ENCODE measurements around the gene TIMP2. TPM values are rescaled to one million over a fixed set of nuclear protein-coding genes. Genes with fewer than 3 reads are reported as not detected.
"Not testable (repeated sequence)": the region's sequence is repeated elsewhere in the genome, so short reads cannot be mapped to it uniquely, and the experiment has no call there.

Gene TIMP2
- total and polyA plus RNA-seq, 2 donors from 2014 or later, result 72.1 to 172 TPM

- peaks cover 0 to 5% (median 0%) of the 10 kb centered on the region in 3 donors for H3K4me1 ChIP-seq (ENCODE audit: control insufficient read depth in 2 of 3, insufficient read depth in 2 of 3, low read depth in 1 of 3, low read length in 3 of 3)
- no peak for TF ChIP-seq CTCF (IDR thresholded peaks at IDR 0.05; ENCODE audit: borderline replicate concordance, extremely low read depth, insufficient read depth)
- no peak for DNase-seq
Observed at GRCh38 chr17:78892062-78892456, 33.1 kb downstream of the TIMP2 start.

GRCh38 chr17:78891406-78892061, 33.7 kb downstream of the TIMP2 start:
- no peak overlapping the region for H3K4me3 ChIP-seq (ENCODE audit: low read length in 3 of 3)
- no peak overlapping the region for H3K9ac ChIP-seq (ENCODE audit: low read length in 3 of 3)
- H3K27me3 ChIP-seq (ENCODE audit: control insufficient read depth, insufficient read depth, low read length), result no peaks in the 10 kb centered on the region
- H3K9me3 ChIP-seq (ENCODE audit: control insufficient read depth in 2 of 3, insufficient read depth in 1 of 3, low read length in 3 of 3), result no peaks in the 10 kb centered on the region
- no peak for TF ChIP-seq CTCF (IDR thresholded peaks at IDR 0.05; ENCODE audit: borderline replicate concordance, extremely low read depth, insufficient read depth)
- DNase-seq (peak in 1 of 5 donors; percentile 58), FAIRE-seq (no peak)
- intact Hi-C loops (cut with DNase I), result no loop called here
- peak overlapping the region in 1 of 2 donors; percentile 8 for H3K27ac ChIP-seq (ENCODE audit: low read depth in 2 of 2, low read length in 2 of 2)
- H3K4me1 ChIP-seq (ENCODE audit: control insufficient read depth in 2 of 3, insufficient read depth in 2 of 3, low read depth in 1 of 3, low read length in 3 of 3), result peaks cover 0 to 5% (median 0%) of the 10 kb centered on the region in 3 donors
- no peaks in the 10 kb centered on the region for H3K36me3 ChIP-seq (ENCODE audit: control insufficient read depth in 2 of 3, insufficient read depth in 3 of 3, low read length in 3 of 3)

More at GRCh38 chr17:78892062-78892456, 33.1 kb downstream of the TIMP2 start:
- no peaks in the 10 kb centered on the region for H3K36me3 ChIP-seq (ENCODE audit: control insufficient read depth in 2 of 3, insufficient read depth in 3 of 3, low read length in 3 of 3)
- no peaks in the 10 kb centered on the region for H3K27me3 ChIP-seq (ENCODE audit: control insufficient read depth, insufficient read depth, low read length)
- intact Hi-C loops (cut with DNase I), result no loop called here
- no peak overlapping the region for H3K4me3 ChIP-seq (ENCODE audit: low read length in 3 of 3)
- no peaks in the 10 kb centered on the region for H3K9me3 ChIP-seq (ENCODE audit: control insufficient read depth in 2 of 3, insufficient read depth in 1 of 3, low read length in 3 of 3)
- no peak for FAIRE-seq
- H3K9ac ChIP-seq (ENCODE audit: low read length in 3 of 3), result no peak overlapping the region
- no peak overlapping the region for H3K27ac ChIP-seq (ENCODE audit: low read depth in 2 of 2, low read length in 2 of 2)

GRCh38 chr17:78890498-78890897, 34.7 kb downstream of the TIMP2 start:
- intact Hi-C loops (cut with DNase I), result no loop called here

GRCh38 chr17:78890096-78890495, 35.1 kb downstream of the TIMP2 start:
- H3K9ac ChIP-seq (ENCODE audit: low read length in 3 of 3); FAIRE-seq; H3K27ac ChIP-seq (ENCODE audit: low read depth in 2 of 2, low read length in 2 of 2); H3K9me3 ChIP-seq (ENCODE audit: control insufficient read depth in 2 of 3, insufficient read depth in 1 of 3, low read length in 3 of 3); H3K36me3 ChIP-seq (ENCODE audit: control insufficient read depth in 2 of 3, insufficient read depth in 3 of 3, low read length in 3 of 3); DNase-seq; intact Hi-C loops (cut with DNase I); H3K4me3 ChIP-seq (ENCODE audit: low read length in 3 of 3); H3K4me1 ChIP-seq (ENCODE audit: control insufficient read depth in 2 of 3, insufficient read depth in 2 of 3, low read depth in 1 of 3, low read length in 3 of 3); H3K27me3 ChIP-seq (ENCODE audit: control insufficient read depth, insufficient read depth, low read length): not testable (repeated sequence)

More at GRCh38 chr17:78890498-78890897, 34.7 kb downstream of the TIMP2 start:
- no peaks in the 10 kb centered on the region for H3K36me3 ChIP-seq (ENCODE audit: control insufficient read depth in 2 of 3, insufficient read depth in 3 of 3, low read length in 3 of 3)
- peaks cover 0 to 2% (median 0%) of the 10 kb centered on the region in 3 donors for H3K4me1 ChIP-seq (ENCODE audit: control insufficient read depth in 2 of 3, insufficient read depth in 2 of 3, low read depth in 1 of 3, low read length in 3 of 3)
- H3K9me3 ChIP-seq (ENCODE audit: control insufficient read depth in 2 of 3, insufficient read depth in 1 of 3, low read length in 3 of 3), result no peaks in the 10 kb centered on the region
- FAIRE-seq, result no peak
- no peak overlapping the region for H3K27ac ChIP-seq (ENCODE audit: low read depth in 2 of 2, low read length in 2 of 2)
- H3K9ac ChIP-seq (ENCODE audit: low read length in 3 of 3), result no peak overlapping the region
- DNase-seq, result peak in 1 of 5 donors; percentile 84
- no peaks in the 10 kb centered on the region for H3K27me3 ChIP-seq (ENCODE audit: control insufficient read depth, insufficient read depth, low read length)
- TF ChIP-seq CTCF (IDR thresholded peaks at IDR 0.05; ENCODE audit: borderline replicate concordance, extremely low read depth, insufficient read depth), result no peak
- H3K4me3 ChIP-seq (ENCODE audit: low read length in 3 of 3), result no peak overlapping the region

Measured in kidney (tissue), 14 donors.